HCT116 (cell line): ENCODE results near the gene EXOC6B.

Source experiments
- ATF3 ChIP-seq: IDR thresholded peaks from 2 replicates; pipeline ENCODE4 v1.6.1; 2012
- CTCF ChIP-seq, 3 experiments: fragments of 200-600 bp in 1 of 3; sonication (generic) in 1 of 3; IDR thresholded peaks in 2 of 3; conservative IDR thresholded peaks in 1 of 3; 2 replicates each; pipeline ENCODE4 v1.5.1; 2012 to 2017; ENCODE audit warnings: low read depth in 2 of 3, low read length in 2 of 3, antibody characterized with exemption in 1 of 3, borderline replicate concordance in 1 of 3, control low read depth in 1 of 3, mild to moderate bottlenecking in 1 of 3, mixed read lengths in 1 of 3, mixed run types in 1 of 3, moderate library complexity in 1 of 3; ENCODE audit not compliant: insufficient read depth in 1 of 3
- ELF1 ChIP-seq: IDR thresholded peaks from 2 replicates; pipeline ENCODE4 v1.6.1; 2012; ENCODE audit warnings: low read depth, borderline replicate concordance
- EZH2 ChIP-seq: fragments of 200-600 bp; sonication (generic); IDR thresholded peaks from 2 replicates; pipeline ENCODE4 v1.6.1; 2017; ENCODE audit warnings: antibody characterized with exemption, mixed run types
- TCF7L2 ChIP-seq: IDR thresholded peaks from 2 replicates; pipeline ENCODE4 v1.7.0; 2011; ENCODE audit warnings: borderline replicate concordance, inconsistent platforms; ENCODE audit not compliant: insufficient read depth, insufficient read length; ENCODE audit errors: extremely low read depth
- YY1 ChIP-seq: IDR thresholded peaks from 2 replicates; pipeline ENCODE4 v1.6.1; 2011; ENCODE audit warnings: low read length, low read depth, moderate library complexity, mild to moderate bottlenecking; ENCODE audit not compliant: insufficient replicate concordance; ENCODE audit errors: extremely low read depth

GRCh38 chr2:72263776-72264060 lies 562.1 kb downstream of the EXOC6B start:
- TF ChIP-seq YY1 (no peak), ATF3 (no peak), CTCF (IDR thresholded peaks at IDR 0.05 in 2 of 3, conservative IDR thresholded peaks at IDR 0.05 in 1 of 3; ENCODE audit: borderline replicate concordance in 1 of 3, insufficient read depth in 1 of 3, low read depth in 2 of 3, low read length in 2 of 3) (no peak), TCF7L2 (no peak), ELF1 (no peak), EZH2 (no peak)
